Activated T-helper 1 cell treated with Interleukin-2 at 50 U/mL for 16 hours (primary cell): ENCODE measurements around the gene PLA2G4E.

ENCODE experiments used
- DNase-seq: peaks from one replicate; pipeline ENCODE4 v3.0.0-alpha.2; 2020; ENCODE audit warnings: low read depth

PLA2G4E gene

DNA sequence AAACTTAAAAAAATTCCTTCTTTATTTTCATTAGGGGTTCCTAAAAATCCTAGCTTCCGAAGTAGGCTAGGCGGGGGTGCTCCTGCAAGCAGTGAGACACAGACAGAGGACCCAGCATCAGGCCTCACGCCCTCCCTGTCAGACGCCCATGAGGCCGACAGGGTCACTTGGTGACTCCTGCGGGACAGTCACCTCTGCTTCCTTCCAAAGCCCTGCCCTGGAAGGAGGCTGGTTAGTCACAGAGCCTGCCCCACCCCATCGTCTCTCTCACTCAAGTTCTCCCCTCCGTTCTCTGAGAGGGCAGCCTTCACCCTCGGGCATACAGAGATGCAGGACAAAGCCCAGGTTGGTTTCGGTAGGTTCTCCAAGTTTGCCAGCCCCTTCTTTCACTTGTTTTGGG, 87.1 kb downstream of the PLA2G4E start:
- no peak for DNase-seq

DNA sequence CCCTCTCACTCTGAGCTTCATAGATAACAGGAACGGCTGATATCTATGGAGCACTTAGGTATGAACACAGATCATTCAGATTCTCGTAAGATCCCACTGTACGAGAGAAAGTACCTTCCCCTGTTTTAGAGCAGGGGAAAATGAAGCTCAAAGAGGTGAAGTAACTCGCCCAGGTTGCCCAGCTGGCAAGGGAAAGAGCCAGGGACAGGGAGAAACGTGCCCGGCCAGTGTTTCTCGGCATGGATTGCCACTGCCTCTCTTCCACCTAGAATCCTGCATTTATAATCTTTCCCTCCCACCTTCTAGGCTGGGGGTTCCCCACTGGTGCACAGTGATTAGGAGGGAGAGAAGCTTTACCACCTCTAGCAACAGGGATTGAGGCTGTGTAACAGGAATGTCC, 87.5 kb downstream of the PLA2G4E start:
- DNase-seq: no peak

GRCh38 chr15:41932511-41933289, 88.1 kb downstream of the PLA2G4E start:
- DNase-seq: no peak

- no peak for DNase-seq
These were observed 88.7 kb downstream of the PLA2G4E start for GRCh38 chr15:41932101-41932500.
